GM12864 (cell line): ENCODE measurements around the gene TUBB1.

Experiments
- DNase-seq: peaks from one replicate; pipeline ENCODE4 v3.0.0-alpha.2; 2011; ENCODE audit warnings: low read depth
- H3K4me3 ChIP-seq: 2 replicates; pipeline ENCODE4 v1.5.1; 2011; ENCODE audit warnings: mild to moderate bottlenecking, low read depth, low read length, control low read depth
- TF ChIP-seq, protein P1 (sequence below): IDR thresholded peaks from 2 replicates; pipeline ENCODE4 v1.5.1; 2011; ENCODE audit warnings: low read depth, mild to moderate bottlenecking, moderate library complexity, low read length, control low read depth, inconsistent platforms; ENCODE audit errors: missing control alignments

Gene TUBB1

DNA sequence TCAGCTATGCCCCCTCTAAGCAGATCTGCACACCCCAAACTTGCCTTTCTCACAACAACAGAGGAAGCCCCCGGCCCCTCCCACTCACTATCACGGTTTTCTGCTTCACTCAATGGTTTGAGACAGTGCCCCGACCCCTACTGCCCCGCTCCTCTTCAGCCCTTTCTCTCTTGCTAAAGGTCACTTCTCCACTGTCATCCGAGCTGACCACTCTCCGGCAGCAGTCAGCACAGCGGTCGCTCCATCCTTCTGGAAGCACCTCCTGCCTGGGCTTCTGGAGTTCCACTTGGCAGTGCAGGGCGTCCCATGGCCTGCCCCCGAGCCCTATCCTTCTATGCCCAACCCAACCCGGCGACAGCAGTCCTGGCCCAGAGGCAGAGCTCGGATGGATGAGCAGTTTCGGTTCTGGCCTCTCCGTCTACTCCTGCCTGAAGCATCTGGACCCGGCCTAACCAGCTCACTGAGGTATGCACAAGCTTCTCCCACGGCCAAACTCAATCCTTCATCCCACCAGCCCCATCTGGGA lies 16.3 kb upstream of the TUBB1 start:
- TF ChIP-seq, protein P1, sequence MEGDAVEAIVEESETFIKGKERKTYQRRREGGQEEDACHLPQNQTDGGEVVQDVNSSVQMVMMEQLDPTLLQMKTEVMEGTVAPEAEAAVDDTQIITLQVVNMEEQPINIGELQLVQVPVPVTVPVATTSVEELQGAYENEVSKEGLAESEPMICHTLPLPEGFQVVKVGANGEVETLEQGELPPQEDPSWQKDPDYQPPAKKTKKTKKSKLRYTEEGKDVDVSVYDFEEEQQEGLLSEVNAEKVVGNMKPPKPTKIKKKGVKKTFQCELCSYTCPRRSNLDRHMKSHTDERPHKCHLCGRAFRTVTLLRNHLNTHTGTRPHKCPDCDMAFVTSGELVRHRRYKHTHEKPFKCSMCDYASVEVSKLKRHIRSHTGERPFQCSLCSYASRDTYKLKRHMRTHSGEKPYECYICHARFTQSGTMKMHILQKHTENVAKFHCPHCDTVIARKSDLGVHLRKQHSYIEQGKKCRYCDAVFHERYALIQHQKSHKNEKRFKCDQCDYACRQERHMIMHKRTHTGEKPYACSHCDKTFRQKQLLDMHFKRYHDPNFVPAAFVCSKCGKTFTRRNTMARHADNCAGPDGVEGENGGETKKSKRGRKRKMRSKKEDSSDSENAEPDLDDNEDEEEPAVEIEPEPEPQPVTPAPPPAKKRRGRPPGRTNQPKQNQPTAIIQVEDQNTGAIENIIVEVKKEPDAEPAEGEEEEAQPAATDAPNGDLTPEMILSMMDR, result no peak

DNA sequence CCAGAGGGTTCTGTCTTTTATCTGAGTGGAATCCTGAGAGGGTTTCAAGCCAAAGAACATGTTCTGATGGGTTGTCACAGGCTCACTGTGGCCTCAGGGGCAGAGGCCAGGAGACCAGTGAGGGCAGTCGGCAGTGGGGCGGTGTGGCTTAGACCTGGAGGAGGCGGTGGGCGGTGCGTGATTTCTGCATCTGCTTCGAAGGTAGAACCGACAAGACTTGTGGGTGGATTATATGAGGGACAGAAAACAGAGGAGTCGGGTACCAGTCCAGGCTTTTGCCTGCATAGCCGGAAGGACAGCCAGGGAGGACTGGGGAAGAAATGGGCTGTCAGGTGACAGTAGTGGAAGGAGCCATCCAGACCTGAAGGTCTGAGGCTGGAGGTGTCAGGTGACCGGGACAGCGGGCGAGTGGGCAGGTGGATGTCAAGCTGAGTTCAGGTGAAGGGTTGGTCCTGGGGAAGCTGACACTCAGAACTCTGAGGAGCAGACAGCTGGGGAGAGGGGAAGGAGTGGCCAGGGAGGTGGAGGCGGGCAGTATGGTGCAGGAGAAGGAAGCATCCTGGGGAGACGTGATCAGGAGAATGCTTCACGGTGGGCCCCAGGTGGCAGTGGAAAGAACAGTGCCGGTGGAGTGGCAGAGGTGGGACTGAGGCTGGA lies 15.3 kb upstream of the TUBB1 start:
- no peak for DNase-seq
- peak overlapping the region; percentile 76 for H3K4me3 ChIP-seq
- TF ChIP-seq, protein P1, result no peak

More for the DNA sequence above, 16.3 kb upstream of the TUBB1 start:
- DNase-seq, result no peak
- no peak overlapping the region for H3K4me3 ChIP-seq

- DNase-seq, result no peak
- TF ChIP-seq, protein P1, result no peak
- H3K4me3 ChIP-seq, result peak overlapping the region; percentile 76
These were observed 14.8 kb upstream of the TUBB1 start for GRCh38 chr20:59004493-59004762.

DNA sequence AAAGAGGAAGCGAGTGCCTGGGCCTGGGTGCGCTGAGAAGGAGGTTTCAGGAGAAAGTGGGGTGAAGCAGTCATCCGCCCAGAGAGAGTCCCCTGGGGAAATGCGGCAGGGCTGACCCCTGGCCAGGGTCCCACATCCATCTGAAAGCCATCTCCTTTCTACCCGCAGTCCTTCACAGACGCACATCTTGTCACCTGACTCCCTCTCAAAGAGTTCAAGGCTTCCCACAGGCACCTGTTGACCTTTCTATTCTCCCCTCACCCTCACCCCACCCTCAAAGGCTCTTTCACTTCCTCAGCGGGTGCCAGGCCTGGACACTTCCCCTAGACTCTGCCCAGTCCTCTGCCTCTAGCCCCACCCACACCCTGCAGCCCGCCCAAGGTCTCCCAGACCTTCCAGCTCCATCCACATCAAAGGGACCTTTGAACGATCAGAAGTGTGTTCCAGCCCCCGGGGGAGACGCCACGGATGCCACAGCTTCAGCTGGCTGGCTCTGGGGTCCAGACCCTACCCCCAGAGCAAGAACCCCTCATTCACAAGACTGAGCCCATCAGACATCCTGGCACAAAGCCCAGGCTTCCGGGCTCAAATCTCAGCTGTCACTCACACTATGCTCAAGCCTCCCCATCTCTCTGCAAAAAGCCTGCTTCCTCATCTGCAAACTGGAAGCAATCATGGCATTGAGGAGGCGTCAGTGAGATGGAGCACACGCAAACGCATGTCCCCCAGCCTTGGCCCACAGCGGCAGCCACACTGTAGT lies 14.3 kb upstream of the TUBB1 start:
- H3K4me3 ChIP-seq, result peak overlapping the region; percentile 76
- DNase-seq, result peak; percentile 88
- TF ChIP-seq, protein P1, result no peak

- H3K4me3 ChIP-seq, result peak overlapping the region; percentile 76
- no peak for DNase-seq
- TF ChIP-seq, protein P1, result no peak
These were observed 13.6 kb upstream of the TUBB1 start for GRCh38 chr20:59005523-59006166.

DNA sequence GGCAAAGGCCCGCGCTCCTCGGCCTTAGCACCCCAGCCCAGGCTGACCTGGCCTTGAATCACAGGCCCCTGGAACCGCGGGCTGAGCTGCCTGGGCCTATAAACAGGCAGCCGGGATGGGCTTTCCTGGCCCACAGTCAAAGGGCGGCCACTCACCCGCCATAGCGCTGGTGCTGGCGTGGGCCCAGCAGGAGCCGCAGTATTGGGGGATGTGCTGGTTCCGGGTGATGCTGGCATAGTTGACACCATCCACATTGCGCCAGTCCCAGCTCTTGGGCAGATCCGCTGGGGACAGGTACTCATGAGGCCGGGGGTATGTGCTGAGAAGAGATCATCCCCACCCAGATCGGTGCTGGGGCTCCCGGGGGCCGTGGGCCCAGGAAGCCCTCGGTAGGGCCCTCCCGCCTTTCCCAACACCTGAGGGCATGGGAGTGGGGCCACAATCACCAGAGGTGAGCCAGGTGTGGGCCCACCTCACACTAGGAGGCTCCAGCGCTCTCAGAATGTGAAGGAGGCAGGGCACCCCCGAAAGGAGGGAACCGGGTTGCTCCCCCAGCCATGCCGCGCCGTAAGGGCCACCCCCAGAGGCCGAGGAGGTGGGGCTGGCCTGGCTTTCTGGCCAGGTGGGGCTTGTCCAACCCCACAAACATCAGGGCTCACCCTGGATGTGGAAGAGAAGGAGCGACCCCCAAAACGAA lies 12.9 kb upstream of the TUBB1 start:
- H3K4me3 ChIP-seq, result peak overlapping the region; percentile 76
- TF ChIP-seq, protein P1, result no peak
- DNase-seq, result no peak
